Caco-2 (cell line): ENCODE results near the gene EFHC2. TPM values are rescaled to one million over a fixed set of nuclear protein-coding genes. Genes with fewer than 3 reads are reported as not detected.

Experiments
- BruUV-seq: library from RNA; stranded (reverse); fragments of 400-500 nt; replicated peaks from 2 replicates; lab custom pipeline; 2021; lab: Mats Ljungman, UMichigan
- CTCF ChIA-PET: fragments of 300-600 bp; sonication (Branson Sonifier 250); formaldehyde crosslinking; loops from one replicate; lab custom pipeline; 2022; ENCODE audit warnings: antibody characterized with exemption; lab: Charles Lee
- POLR2A ChIA-PET: fragments of 300-600 bp; sonication (Branson Sonifier 250); formaldehyde crosslinking; loops from one replicate; lab custom pipeline; 2022; ENCODE audit warnings: antibody characterized with exemption; lab: Charles Lee
- DNase-seq, 2 experiments: peaks; one replicate each; pipeline versions ENCODE4 v3.0.0 to v3.0.0-alpha.2; 2020 to 2022
- H3K27me3 ChIP-seq: replicated peaks from 2 replicates; pipeline ENCODE4 v1.6.0; 2011; ENCODE audit warnings: low read length; ENCODE audit not compliant: control insufficient read depth, insufficient read depth
- H3K36me3 ChIP-seq: 2 replicates; pipeline ENCODE4 v1.5.1; 2011; ENCODE audit warnings: low read length; ENCODE audit not compliant: control insufficient read depth, insufficient read depth
- H3K4me1 ChIP-seq: fragments of 250-450 bp; sonication (Bioruptor Pico); 2 replicates; pipeline ENCODE4 v1.5.1; 2020; ENCODE audit warnings: mild to moderate bottlenecking
- H3K4me3 ChIP-seq: 2 replicates; pipeline ENCODE4 v1.5.1; 2011; ENCODE audit warnings: low read depth, mild to moderate bottlenecking, control low read depth, low read length
- H3K9me3 ChIP-seq: fragments of 250-450 bp; sonication (Bioruptor Pico); 2 replicates; pipeline ENCODE4 v1.5.1; 2020; ENCODE audit warnings: mild to moderate bottlenecking, moderate library complexity
- H3K27ac Mint-ChIP-seq: one replicate; pipeline ENCODE4 v1.8.0; 2022; ENCODE audit warnings: mixed read lengths; ENCODE audit not compliant: unreplicated experiment
- H3K27me3 Mint-ChIP-seq: one replicate; pipeline ENCODE4 v1.8.0; 2022; ENCODE audit warnings: mixed read lengths; ENCODE audit not compliant: insufficient read depth, unreplicated experiment
- H3K36me3 Mint-ChIP-seq: one replicate; pipeline ENCODE4 v1.8.0; 2022; ENCODE audit warnings: mild to moderate bottlenecking, mixed read lengths; ENCODE audit not compliant: insufficient read depth, unreplicated experiment
- H3K4me1 Mint-ChIP-seq: one replicate; pipeline ENCODE4 v1.8.0; 2022; ENCODE audit warnings: low read depth, mixed read lengths; ENCODE audit not compliant: unreplicated experiment
- H3K4me3 Mint-ChIP-seq: one replicate; pipeline ENCODE4 v1.8.0; 2022; ENCODE audit warnings: mild to moderate bottlenecking, moderate library complexity, mixed read lengths; ENCODE audit not compliant: unreplicated experiment
- H3K9me3 Mint-ChIP-seq: one replicate; pipeline ENCODE4 v1.8.0; 2022; ENCODE audit warnings: mixed read lengths; ENCODE audit not compliant: unreplicated experiment
- intact Hi-C: fragments of 100-400 bp; cut with micrococcal nuclease; formaldehyde crosslinking; loops from one replicate; pipeline ENCODE4 v1.10.0; 2022; ENCODE audit not compliant: unreplicated experiment
- total RNA-seq: library from RNA; stranded (reverse); gene quantifications from 2 replicates; pipeline ENCODE4 v1.2.3, GENCODE V29; 2022
- TF ChIP-seq, protein P1 (sequence below), 2 experiments: fragments of 200-600 bp in 1 of 2; IDR thresholded peaks; 1 replicate in 1 of 2; 2 replicates in 1 of 2; pipeline versions ENCODE4 v1.5.1 to v1.8.0; 2011 to 2022; ENCODE audit warnings: antibody characterized with exemption in 1 of 2, control low read depth in 1 of 2, inconsistent platforms in 1 of 2, low read depth in 1 of 2, low read length in 1 of 2, mild to moderate bottlenecking in 1 of 2, moderate library complexity in 1 of 2; ENCODE audit not compliant: insufficient read depth in 1 of 2, severe bottlenecking in 1 of 2, unreplicated experiment in 1 of 2

Gene EFHC2
- total RNA-seq, 1 experiment from 2014 or later = not detected

DNA sequence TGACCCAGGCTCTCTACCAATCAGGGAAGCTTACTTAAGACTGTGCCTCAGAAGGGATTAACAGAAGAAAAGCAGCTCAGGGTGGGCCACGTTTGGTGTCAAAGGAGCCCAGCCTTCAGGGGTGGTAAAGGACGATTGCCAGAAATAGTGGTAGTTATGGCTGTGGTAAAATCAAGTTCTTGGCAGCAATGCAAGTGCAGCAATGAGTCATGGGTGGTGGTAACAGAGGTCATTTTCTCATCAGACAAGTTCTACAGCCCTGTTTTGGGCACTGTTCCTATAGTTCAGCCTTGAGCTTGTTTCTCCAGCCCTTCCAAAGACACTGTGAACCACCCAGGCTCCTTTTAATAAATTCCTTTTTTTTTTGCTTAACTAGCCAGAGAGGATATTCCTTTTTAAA, 120.3 kb downstream of the EFHC2 start:
- POLR2A ChIA-PET = no interaction called here
- no peak overlapping the region for H3K4me3 ChIP-seq
- Mint-ChIP-seq H3K27ac (no peak overlapping the region), H3K4me3 (no peak overlapping the region), H3K27me3 (no peaks in the 10 kb centered on the region), H3K9me3 (no peaks in the 10 kb centered on the region), H3K4me1 (peaks cover 7% of the 10 kb centered on the region), H3K36me3 (no peaks in the 10 kb centered on the region)
- H3K9me3 ChIP-seq = no peaks in the 10 kb centered on the region
- H3K4me1 ChIP-seq = no peaks in the 10 kb centered on the region
- no peaks in the 10 kb centered on the region for H3K27me3 ChIP-seq
- no TSS peak for BruUV-seq
- intact Hi-C loops = no loop called here
- CTCF ChIA-PET = no interaction called here
- no peaks in the 10 kb centered on the region for H3K36me3 ChIP-seq
- TF ChIP-seq, protein P1, sequence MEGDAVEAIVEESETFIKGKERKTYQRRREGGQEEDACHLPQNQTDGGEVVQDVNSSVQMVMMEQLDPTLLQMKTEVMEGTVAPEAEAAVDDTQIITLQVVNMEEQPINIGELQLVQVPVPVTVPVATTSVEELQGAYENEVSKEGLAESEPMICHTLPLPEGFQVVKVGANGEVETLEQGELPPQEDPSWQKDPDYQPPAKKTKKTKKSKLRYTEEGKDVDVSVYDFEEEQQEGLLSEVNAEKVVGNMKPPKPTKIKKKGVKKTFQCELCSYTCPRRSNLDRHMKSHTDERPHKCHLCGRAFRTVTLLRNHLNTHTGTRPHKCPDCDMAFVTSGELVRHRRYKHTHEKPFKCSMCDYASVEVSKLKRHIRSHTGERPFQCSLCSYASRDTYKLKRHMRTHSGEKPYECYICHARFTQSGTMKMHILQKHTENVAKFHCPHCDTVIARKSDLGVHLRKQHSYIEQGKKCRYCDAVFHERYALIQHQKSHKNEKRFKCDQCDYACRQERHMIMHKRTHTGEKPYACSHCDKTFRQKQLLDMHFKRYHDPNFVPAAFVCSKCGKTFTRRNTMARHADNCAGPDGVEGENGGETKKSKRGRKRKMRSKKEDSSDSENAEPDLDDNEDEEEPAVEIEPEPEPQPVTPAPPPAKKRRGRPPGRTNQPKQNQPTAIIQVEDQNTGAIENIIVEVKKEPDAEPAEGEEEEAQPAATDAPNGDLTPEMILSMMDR (IDR thresholded peaks at IDR 0.05; ENCODE audit: insufficient read depth in 1 of 2, low read depth in 1 of 2, low read length in 1 of 2, severe bottlenecking in 1 of 2, unreplicated experiment in 1 of 2) = no peak
- DNase-seq = no peak

DNA sequence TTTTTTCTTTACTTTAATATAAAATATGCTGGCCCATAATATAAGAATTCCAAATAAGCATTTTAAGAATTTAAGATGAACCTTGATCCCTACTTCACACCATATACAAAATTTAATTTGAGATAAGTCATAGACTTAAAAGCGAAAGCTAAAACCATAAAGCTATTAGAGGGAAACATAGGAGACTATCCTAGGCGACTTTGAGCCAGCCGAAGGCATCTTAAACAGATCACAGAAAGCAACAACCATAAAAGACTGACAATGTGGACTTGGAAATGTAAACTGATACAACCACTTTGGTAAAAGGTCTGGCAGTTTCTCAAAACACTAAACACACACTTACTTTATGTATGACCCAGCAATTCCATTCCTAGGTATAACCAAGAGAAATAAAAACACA, 125.0 kb downstream of the EFHC2 start:
- no peaks in the 10 kb centered on the region for H3K27me3 Mint-ChIP-seq
- POLR2A ChIA-PET = no interaction called here

DNA sequence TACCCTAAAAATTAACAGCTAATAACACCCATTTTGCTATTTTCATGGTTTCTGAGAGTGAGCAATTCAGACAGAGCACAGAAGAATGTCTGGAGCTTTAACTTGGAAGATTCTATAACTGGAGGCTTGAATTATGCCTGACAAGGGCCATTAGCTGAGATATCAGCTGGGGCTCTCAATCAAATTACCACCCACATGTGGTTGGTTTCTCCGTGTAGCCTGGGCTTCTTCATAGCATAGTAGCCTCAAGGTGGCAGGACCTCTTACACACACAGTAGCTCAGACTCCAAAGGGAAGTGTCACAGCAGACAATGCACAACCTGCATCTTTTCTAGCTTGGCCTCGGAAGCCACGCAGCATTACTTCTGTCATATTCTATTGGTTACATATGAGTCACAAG, 127.3 kb downstream of the EFHC2 start:
- Mint-ChIP-seq H3K9me3 (no peaks in the 10 kb centered on the region), H3K27ac (no peak overlapping the region), H3K4me1 (peaks cover 1% of the 10 kb centered on the region), H3K4me3 (no peak overlapping the region), H3K36me3 (no peaks in the 10 kb centered on the region), H3K27me3 (no peaks in the 10 kb centered on the region)
- TF ChIP-seq, protein P1 (IDR thresholded peaks at IDR 0.05; ENCODE audit: insufficient read depth in 1 of 2, low read depth in 1 of 2, low read length in 1 of 2, severe bottlenecking in 1 of 2, unreplicated experiment in 1 of 2) = no peak
- no peaks in the 10 kb centered on the region for H3K27me3 ChIP-seq
- ChIA-PET POLR2A (no interaction called here), CTCF (no interaction called here)
- no TSS peak for BruUV-seq
- no peak overlapping the region for H3K4me3 ChIP-seq
- H3K36me3 ChIP-seq = no peaks in the 10 kb centered on the region
- intact Hi-C loops = no loop called here
- H3K9me3 ChIP-seq = no peaks in the 10 kb centered on the region
- no peak for DNase-seq
- no peaks in the 10 kb centered on the region for H3K4me1 ChIP-seq

More for the DNA sequence above, 125.0 kb downstream of the EFHC2 start:
- Histone ChIP-seq H3K4me3 (no peak overlapping the region), H3K9me3 (no peaks in the 10 kb centered on the region), H3K4me1 (no peaks in the 10 kb centered on the region), H3K27me3 (no peaks in the 10 kb centered on the region), H3K36me3 (no peaks in the 10 kb centered on the region)
- H3K27ac Mint-ChIP-seq = no peak overlapping the region
- H3K4me3 Mint-ChIP-seq = no peak overlapping the region
- BruUV-seq = no TSS peak
- CTCF ChIA-PET = no interaction called here
- H3K9me3 Mint-ChIP-seq = no peaks in the 10 kb centered on the region
- no peaks in the 10 kb centered on the region for H3K36me3 Mint-ChIP-seq
- no peak for DNase-seq
- TF ChIP-seq, protein P1 (IDR thresholded peaks at IDR 0.05; ENCODE audit: insufficient read depth in 1 of 2, low read depth in 1 of 2, low read length in 1 of 2, severe bottlenecking in 1 of 2, unreplicated experiment in 1 of 2) = no peak
- peaks cover 7% of the 10 kb centered on the region for H3K4me1 Mint-ChIP-seq
- intact Hi-C loops = no loop called here
